ENCODE data around the gene MSANTD3.

The MSANTD3 gene

DNA sequence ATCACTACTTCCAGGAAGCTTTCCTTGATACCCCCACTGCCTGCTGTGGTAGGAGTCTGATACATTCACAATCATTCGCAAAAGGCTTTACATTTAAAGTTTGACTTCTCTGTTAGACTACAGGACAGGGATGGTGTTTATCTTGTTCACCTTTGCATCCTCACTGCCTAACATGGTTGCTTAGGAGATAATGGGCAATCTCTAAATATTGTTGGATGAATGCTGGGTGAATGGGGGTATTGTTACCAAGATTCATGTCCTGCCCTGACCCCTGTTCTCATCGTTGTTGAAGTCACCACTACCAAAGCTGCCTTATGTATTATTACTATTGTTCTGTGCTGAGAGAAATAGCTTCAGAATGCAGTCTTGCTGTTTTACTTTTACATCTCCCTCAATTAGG, 38.3 kb downstream of the MSANTD3 start:
- Histone ChIP-seq H3K27me3 (peaks cover 20% of the 10 kb centered on the region), H3K9me3 (no peaks in the 10 kb centered on the region), H3K4me3 (ENCODE audit: low read depth in 1 of 2, low read length in 1 of 2) (no peak overlapping the region), H3K36me3 (no peaks in the 10 kb centered on the region), H3K4me1 (ENCODE audit: control insufficient read depth in 1 of 2, insufficient read depth in 1 of 2, low read depth in 1 of 2, low read length in 1 of 2) (no peaks in the 10 kb centered on the region), H3K27ac (no peak overlapping the region)
- TF ChIP-seq, protein P1, sequence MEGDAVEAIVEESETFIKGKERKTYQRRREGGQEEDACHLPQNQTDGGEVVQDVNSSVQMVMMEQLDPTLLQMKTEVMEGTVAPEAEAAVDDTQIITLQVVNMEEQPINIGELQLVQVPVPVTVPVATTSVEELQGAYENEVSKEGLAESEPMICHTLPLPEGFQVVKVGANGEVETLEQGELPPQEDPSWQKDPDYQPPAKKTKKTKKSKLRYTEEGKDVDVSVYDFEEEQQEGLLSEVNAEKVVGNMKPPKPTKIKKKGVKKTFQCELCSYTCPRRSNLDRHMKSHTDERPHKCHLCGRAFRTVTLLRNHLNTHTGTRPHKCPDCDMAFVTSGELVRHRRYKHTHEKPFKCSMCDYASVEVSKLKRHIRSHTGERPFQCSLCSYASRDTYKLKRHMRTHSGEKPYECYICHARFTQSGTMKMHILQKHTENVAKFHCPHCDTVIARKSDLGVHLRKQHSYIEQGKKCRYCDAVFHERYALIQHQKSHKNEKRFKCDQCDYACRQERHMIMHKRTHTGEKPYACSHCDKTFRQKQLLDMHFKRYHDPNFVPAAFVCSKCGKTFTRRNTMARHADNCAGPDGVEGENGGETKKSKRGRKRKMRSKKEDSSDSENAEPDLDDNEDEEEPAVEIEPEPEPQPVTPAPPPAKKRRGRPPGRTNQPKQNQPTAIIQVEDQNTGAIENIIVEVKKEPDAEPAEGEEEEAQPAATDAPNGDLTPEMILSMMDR (IDR thresholded peaks at IDR 0.05): no peak

DNA sequence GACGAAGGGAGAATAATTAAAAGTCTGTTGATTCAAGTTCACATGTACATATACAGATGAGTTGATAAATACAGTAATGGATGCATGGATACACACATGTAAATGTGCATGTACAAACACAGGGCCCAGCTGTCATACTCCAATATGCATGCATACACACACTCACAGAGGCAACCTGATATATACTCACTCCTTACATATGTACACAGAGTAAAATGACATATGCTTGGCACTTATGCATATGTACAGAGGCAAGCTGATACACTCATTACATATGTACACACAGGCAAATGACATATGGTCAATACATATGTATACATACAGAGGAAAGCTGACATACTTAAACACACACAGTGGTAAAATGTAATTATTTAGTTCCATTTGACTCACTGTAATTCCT, 38.8 kb downstream of the MSANTD3 start:
- no peaks in the 10 kb centered on the region for H3K36me3 ChIP-seq
- H3K27me3 ChIP-seq: peaks cover 25% of the 10 kb centered on the region
- no peak overlapping the region for H3K27ac ChIP-seq
- no peaks in the 10 kb centered on the region for H3K4me1 ChIP-seq (ENCODE audit: control insufficient read depth in 1 of 2, insufficient read depth in 1 of 2, low read depth in 1 of 2, low read length in 1 of 2)
- TF ChIP-seq, protein P1 (IDR thresholded peaks at IDR 0.05): no peak
- no peak overlapping the region for H3K4me3 ChIP-seq (ENCODE audit: low read depth in 1 of 2, low read length in 1 of 2)
- H3K9me3 ChIP-seq: no peaks in the 10 kb centered on the region

DNA sequence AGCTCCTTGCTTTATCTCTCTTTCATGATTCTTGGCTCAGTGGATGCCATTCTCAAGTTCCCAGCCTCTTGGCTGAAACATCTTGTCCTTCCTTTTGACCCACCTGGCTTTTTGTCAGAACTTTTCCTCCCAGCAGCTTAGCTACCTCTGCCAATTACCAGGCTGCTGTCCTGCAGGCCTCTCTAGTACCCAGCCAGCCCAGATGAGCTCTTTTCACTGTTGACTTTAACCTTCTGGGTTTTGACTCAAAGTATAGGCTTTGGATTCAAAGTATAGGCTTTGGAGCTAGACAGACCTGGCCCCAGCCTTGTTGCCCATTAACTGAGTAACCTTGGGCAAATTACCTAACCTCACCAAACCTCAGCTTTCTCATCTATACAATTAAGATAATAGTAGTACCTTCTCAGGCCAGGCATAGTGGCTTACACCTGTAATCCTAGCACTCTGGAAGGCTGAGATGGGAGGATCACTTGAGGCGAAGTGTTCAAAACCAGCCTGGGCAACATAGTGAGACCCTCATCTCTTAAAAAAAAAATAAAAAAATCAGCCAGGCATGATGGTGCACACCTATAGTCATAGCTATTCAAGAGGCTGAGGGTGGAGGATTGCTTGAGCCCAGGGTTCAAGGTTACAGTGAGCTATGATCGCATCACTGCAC, 39.4 kb downstream of the MSANTD3 start:
- TF ChIP-seq, protein P1 (IDR thresholded peaks at IDR 0.05): no peak
- Histone ChIP-seq H3K27me3 (peaks cover 31% of the 10 kb centered on the region), H3K36me3 (no peaks in the 10 kb centered on the region)

DNA sequence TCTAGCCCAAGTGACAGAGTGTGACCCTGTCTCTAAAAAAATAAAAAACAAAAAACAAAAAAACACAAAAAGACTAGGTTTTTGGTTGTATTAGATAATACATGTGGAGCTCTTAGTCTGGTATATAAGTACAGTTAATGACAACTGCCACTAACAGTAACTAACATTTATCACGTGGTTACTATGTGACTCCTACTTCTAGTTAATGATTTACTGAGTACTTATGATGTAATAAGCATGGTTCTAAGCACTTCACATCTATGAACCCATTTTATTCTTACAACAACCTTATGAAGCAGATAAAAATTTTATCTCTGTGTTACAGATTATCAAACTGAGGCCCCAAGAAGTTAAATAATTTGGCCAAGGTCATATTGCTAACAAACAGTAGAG, 39.9 kb downstream of the MSANTD3 start:
- Histone ChIP-seq H3K9me3 (no peaks in the 10 kb centered on the region), H3K36me3 (no peaks in the 10 kb centered on the region), H3K4me1 (ENCODE audit: control insufficient read depth in 1 of 2, insufficient read depth in 1 of 2, low read depth in 1 of 2, low read length in 1 of 2) (no peaks in the 10 kb centered on the region), H3K27ac (no peak overlapping the region), H3K4me3 (ENCODE audit: low read depth in 1 of 2, low read length in 1 of 2) (no peak overlapping the region), H3K27me3 (peaks cover 36% of the 10 kb centered on the region)
- TF ChIP-seq, protein P1 (IDR thresholded peaks at IDR 0.05): no peak

More for the DNA sequence above, 39.4 kb downstream of the MSANTD3 start:
- H3K27ac ChIP-seq: no peak overlapping the region
- H3K4me3 ChIP-seq (ENCODE audit: low read depth in 1 of 2, low read length in 1 of 2): no peak overlapping the region
- no peaks in the 10 kb centered on the region for H3K9me3 ChIP-seq
- H3K4me1 ChIP-seq (ENCODE audit: control insufficient read depth in 1 of 2, insufficient read depth in 1 of 2, low read depth in 1 of 2, low read length in 1 of 2): no peaks in the 10 kb centered on the region

DNA sequence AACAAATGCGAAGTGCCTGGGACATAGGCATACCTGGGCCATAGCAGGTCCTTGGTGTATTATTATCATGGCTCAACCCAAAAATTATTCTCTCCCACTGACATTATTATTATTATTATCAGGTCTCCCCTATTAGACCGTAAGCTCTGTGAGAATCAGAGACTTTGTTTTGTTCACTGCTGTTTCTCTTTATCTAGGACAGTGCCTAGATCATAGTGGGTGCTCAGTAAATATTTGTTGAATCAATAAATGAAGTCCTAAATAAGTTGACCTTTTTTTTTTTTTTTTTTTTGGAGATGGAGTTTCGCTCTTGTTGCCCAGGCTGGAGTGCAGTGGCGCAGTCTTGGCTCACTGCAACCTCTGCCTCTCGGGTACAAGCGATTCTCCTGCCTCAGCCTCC, 41.1 kb downstream of the MSANTD3 start:
- Histone ChIP-seq H3K27me3 (peaks cover 48% of the 10 kb centered on the region), H3K36me3 (no peaks in the 10 kb centered on the region), H3K4me1 (ENCODE audit: control insufficient read depth in 1 of 2, insufficient read depth in 1 of 2, low read depth in 1 of 2, low read length in 1 of 2) (peaks cover 4 to 5% of the 10 kb centered on the region in 2 experiments), H3K27ac (no peak overlapping the region), H3K4me3 (ENCODE audit: low read depth in 1 of 2, low read length in 1 of 2) (no peak overlapping the region), H3K9me3 (no peaks in the 10 kb centered on the region)
- TF ChIP-seq, protein P1 (IDR thresholded peaks at IDR 0.05): no peak

Measured in neutrophil (primary cell).